Activated CD8-positive, alpha-beta memory T cell treated with anti-CD3 and anti-CD28 coated beads, Interleukin-2, amount 50 U/mL, for 48 hours (primary cell): ENCODE results near the gene LAMA2.
A peak's percentile ranks its signal among the peaks of the same experiment; 100 is the strongest.

Experiments
- DNase-seq: peaks from one replicate; pipeline ENCODE4 v3.0.0-alpha.2; 2020

Gene LAMA2

DNA sequence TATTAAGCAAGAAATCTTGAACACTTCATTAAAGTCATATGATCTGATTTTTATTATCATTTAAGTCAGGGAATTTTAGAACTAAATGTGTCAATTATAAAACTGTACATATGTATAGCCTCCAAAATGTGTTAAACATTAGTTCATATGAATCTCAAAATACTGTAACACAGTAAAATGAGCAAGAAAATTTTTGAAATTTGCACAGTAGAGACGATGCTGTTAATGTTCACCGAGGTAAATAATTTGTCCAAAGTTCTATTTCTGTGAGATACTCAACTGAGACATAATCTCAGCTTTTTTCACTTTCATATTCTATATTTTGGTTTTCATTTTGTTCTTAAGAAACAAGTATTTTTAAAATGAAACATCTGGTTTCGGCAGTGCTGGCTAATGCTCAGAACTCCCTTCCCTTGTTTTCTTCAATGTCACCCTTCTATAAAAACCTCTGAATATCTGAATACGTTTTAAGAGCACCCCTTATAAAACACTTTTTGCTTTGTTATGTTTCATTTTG is 353.1 kb downstream of the LAMA2 start:
- no peak for DNase-seq

GRCh38 chr6:129238991-129239390 is 356.1 kb downstream of the LAMA2 start:
- no peak for DNase-seq

DNA sequence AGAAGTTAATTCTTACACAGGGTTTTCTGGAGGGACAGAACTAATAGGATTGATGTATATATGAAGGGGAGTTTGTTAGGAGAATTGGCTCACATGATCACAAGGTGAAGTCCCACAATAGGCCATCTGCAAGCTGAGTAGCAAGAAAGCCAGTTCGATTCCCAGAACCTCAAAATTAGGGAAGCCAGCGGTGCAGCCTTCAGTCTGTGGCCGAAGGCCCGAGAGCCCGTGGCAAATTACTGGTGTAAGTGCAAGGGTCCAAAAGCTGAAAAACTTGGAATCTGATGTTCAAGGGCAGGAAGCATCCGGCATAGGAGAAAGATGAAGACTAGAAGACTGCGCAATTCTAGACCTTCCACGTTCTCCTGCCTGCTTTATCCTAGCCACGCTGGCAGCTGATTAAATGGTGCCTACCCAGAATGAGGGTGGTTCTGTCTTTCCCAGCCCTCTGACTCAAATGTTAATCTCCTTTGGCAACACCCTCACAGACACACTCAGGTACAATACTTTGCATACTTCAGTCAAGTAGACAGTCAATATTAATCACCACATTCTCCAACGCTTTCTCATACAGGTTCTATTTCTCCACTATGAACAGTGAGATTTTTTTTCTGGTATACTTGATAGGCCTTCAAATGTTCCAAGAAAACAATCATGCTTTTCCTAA is 357.0 kb downstream of the LAMA2 start:
- DNase-seq, result no peak

DNA sequence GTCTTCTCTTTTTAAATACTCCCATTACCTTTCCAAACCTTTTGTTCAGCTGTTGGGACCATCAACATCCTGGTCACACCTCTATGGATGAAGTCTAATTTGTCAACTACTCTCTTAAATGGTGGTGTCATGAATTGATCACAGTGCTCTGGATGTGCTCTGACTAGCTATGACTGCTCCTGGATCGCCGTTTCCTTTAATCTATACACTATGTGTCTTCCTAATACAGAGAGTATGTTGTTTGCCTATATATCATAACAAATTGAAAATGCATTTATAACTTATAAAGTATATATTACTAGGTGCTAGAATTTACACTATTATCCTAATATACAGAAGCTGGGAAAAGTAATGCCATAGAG is 357.5 kb downstream of the LAMA2 start:
- DNase-seq, result no peak

- no peak for DNase-seq
Observed at GRCh38 chr6:129242546-129242945, 359.6 kb downstream of the LAMA2 start.

GRCh38 chr6:129243377-129243776 is 360.4 kb downstream of the LAMA2 start:
- DNase-seq, result no peak

- DNase-seq, result no peak
Observed at GRCh38 chr6:129248946-129249345, 366.0 kb downstream of the LAMA2 start.

- DNase-seq, result peak; percentile 57
Observed at GRCh38 chr6:129251669-129252376, 368.9 kb downstream of the LAMA2 start.

DNA sequence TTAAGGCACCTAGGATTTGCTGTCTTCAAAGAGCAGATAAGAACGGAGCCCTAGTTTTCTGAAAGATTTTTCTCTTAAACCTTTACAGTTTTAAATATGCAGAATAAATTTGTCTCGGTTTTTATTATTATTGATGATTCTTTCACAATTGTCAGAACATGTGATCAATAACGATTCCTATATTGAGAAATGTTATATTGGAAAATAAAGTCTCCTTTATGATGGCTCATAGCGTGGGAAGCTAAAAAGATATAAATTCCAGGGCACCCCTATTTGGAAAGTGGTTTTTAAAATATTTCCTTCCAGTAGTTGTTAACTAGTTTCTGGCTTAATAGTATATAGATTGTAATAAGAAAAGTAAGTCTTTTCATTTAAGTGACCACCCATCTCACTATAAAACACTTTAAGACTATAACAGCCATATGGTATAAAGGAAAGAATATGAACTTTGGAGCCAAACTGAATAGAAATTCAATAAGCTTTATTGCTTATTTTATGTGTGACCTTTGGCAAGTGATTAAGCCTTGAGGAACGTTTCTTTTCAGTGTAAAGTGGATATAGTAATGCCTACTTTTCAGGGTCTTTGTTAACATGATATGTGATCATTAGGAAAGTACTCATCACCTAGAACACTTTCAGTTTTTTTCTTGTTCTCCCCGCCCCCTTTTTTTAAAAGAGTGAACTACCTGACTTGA is 369.6 kb downstream of the LAMA2 start:
- no peak for DNase-seq

DNA sequence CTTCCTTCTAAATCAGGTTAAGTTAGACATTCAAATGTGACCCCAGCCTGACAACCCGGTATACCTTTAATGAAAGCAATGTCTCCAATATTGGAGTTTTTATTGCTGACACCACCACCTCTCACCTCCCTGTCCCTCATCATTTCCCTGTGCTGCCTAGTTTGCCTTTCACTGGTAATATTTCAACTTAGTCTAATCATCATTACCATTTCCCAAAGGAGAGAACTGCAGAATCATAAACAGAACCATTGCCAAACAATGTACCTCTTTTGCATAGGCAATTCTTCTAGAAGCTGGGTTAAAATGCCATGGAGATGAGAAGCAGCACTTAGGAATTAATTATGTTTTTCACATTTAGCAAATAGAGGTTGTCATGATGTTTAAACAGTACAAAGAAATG is 370.3 kb downstream of the LAMA2 start:
- no peak for DNase-seq

DNA sequence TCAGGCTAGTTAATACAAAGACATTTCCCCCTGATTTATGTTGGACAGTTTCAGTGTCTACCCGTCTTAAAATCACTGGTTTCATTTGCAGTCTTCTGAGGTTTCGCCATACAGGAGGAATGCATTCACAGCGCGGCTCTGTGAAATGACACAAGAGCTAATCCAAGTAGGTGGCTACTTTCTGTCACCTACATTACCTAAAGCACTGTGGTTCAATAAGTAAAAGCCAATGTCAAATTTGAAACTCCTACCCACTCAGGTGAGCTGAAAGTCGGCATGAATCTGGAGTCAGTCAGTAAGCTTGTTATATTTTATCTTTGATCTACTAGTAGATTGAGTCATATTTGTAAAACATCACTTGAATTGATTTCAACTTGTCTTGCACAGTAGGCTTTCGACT is 370.8 kb downstream of the LAMA2 start:
- no peak for DNase-seq

DNA sequence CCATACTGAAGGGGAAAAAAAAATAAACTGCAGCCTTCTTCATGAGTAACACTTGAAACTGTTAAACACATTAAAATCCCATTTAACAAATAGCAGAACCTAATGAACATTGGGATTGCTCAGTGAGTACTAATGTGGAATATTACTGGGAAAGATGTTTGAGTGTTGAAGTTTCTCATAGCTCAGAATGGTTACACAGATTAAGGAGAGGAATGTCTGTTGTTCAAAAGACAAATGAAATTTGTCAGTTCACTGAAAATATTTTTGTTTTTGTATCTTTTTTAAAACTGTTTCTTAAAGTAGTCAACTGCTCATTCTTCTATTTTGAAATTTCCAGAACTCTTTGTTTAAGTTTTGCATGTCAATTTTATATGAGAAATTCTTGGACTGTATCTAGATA is 374.3 kb downstream of the LAMA2 start:
- DNase-seq, result no peak

GRCh38 chr6:129262661-129263060 is 379.7 kb downstream of the LAMA2 start:
- no peak for DNase-seq

DNA sequence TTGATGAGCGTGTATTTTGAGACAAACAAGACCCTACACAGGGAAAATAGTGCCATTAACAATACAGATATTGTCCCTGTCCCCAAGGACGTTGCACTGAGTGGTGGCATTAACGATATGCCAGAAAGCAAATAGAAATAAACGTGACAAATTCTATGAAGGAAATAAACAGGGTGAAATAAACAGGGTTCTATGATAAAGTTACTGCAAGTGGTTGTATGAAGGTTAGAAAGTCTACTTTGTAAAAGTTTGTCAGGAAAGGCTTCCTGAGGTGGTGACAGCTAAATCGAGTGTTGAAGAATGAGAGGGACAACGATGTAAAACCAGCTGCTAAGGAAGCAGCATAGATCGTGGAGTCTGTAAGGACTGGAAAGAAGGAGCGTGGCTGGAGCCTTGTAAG is 380.2 kb downstream of the LAMA2 start:
- no peak for DNase-seq

- no peak for DNase-seq
Observed at GRCh38 chr6:129264480-129265045, 381.6 kb downstream of the LAMA2 start.

DNA sequence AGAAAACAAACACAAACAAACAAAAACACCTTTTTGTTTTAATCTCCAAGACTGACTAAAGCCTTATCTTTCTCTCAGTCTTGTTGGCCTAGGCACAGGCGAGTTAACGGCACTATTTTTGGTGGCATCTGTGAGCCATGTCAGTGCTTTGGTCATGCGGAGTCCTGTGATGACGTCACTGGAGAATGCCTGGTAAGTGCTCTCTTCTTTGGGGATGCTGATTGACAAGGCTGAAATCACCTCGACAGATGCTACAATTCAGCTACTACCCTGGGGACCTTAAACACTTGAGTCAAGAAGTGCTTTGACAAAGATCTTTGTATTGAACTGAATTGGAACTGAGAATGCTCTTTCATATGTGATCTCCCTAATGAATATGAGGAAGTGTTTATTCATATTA is 384.1 kb downstream of the LAMA2 start:
- no peak for DNase-seq

GRCh38 chr6:129269076-129269475 is 386.1 kb downstream of the LAMA2 start:
- DNase-seq, result no peak

- DNase-seq, result no peak
Observed at GRCh38 chr6:129269891-129270290, 387.0 kb downstream of the LAMA2 start.

DNA sequence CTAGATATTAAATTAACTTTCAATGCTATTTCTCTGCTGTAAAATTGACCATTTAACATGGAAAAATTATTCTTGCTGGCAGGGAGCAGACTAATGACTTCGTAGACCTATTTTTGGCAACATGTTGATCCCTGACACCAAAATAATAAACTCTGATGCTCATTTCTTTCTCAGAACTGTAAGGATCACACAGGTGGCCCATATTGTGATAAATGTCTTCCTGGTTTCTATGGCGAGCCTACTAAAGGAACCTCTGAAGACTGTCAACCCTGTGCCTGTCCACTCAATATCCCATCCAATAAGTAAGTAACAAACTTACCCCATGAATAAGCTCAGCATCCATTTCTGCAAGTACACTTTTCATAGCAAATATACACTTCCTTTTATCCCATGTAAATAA is 387.5 kb downstream of the LAMA2 start:
- DNase-seq, result no peak

GRCh38 chr6:129273161-129273560 is 390.2 kb downstream of the LAMA2 start:
- DNase-seq, result no peak

GRCh38 chr6:129276461-129276860 is 393.5 kb downstream of the LAMA2 start:
- DNase-seq, result no peak

DNA sequence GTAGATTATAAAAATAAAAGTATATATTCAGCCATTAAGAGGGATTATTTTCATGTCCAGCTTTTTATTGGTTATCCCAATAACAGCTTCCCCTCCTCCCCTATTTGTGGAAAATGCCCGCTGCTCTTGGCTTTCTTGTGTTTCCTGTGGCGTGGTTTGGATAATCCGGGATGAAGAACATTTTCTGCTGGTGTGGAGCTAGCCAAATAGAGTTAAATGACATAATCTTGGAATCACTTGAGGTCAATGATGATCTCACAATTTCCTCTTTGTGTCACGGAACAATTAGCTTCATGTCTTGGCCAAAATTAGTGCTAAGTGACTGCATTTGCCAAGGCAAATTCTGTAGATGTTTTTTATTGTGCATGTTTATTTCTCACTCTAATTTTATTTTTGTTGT is 394.0 kb downstream of the LAMA2 start:
- DNase-seq, result no peak
